CD14-positive monocyte (primary cell): ENCODE data around the gene DHRS3. TPM values are rescaled to one million over a fixed set of nuclear protein-coding genes. Genes with fewer than 3 reads are reported as not detected.

Experiments used
- DNase-seq, 3 donors: peaks; one replicate each; pipeline ENCODE4 v3.0.0-alpha.2; 2011 to 2022
- H2AFZ ChIP-seq: 2 replicates; pipeline ENCODE4 v1.6.0; 2012; ENCODE audit warnings: mild to moderate bottlenecking, low read depth, low read length, inconsistent platforms; ENCODE audit not compliant: insufficient read depth, poor library complexity, severe bottlenecking
- H3K27ac ChIP-seq, 2 donors: 1 replicate in 1 of 2; 2 replicates in 1 of 2; pipeline ENCODE4 v1.5.1; 2012 to 2013; ENCODE audit warnings: low read length in 2 of 2, control low read depth in 1 of 2, inconsistent platforms in 1 of 2, low read depth in 1 of 2, mild to moderate bottlenecking in 1 of 2
- H3K27me3 ChIP-seq, 2 donors: one replicate each; pipeline versions ENCODE4 v1.6.0 to v1.6.1; 2011 to 2013; ENCODE audit warnings: low read length in 2 of 2; ENCODE audit not compliant: control insufficient read depth in 2 of 2, insufficient read depth in 2 of 2
- H3K36me3 ChIP-seq, 2 donors: replicated peaks in 1 of 2; 1 replicate in 1 of 2; 2 replicates in 1 of 2; pipeline versions ENCODE4 v1.5.1 to v1.6.1; 2012 to 2013; ENCODE audit warnings: low read length in 2 of 2, control low read depth in 1 of 2, inconsistent platforms in 1 of 2, mild to moderate bottlenecking in 1 of 2; ENCODE audit not compliant: insufficient read depth in 2 of 2, control insufficient read depth in 1 of 2
- H3K4me1 ChIP-seq, 2 donors: 1 replicate in 1 of 2; 2 replicates in 1 of 2; pipeline versions ENCODE4 v1.5.1 to v1.6.1; 2012 to 2013; ENCODE audit warnings: low read length in 2 of 2, control low read depth in 1 of 2, inconsistent platforms in 1 of 2, mild to moderate bottlenecking in 1 of 2, moderate library complexity in 1 of 2; ENCODE audit not compliant: insufficient read depth in 2 of 2, control insufficient read depth in 1 of 2
- H3K4me2 ChIP-seq: replicated peaks from 2 replicates; pipeline ENCODE3; 2012; ENCODE audit warnings: low read length, moderate library complexity, mild to moderate bottlenecking; ENCODE audit not compliant: poor library complexity, severe bottlenecking; ENCODE audit errors: extremely low read depth
- H3K4me3 ChIP-seq, 3 experiments: fragments of 200-600 bp in 1 of 3; sonication (generic) in 1 of 3; replicated peaks in 1 of 3; 1 replicate in 2 of 3; 2 replicates in 1 of 3; pipeline ENCODE4 v1.5.1; 2011 to 2013; ENCODE audit warnings: low read length in 3 of 3, mild to moderate bottlenecking in 3 of 3, control low read depth in 2 of 3, low read depth in 2 of 3, inconsistent platforms in 1 of 3, moderate library complexity in 1 of 3
- H3K79me2 ChIP-seq: 2 replicates; pipeline ENCODE4 v1.6.0; 2012; ENCODE audit warnings: mild to moderate bottlenecking, control low read depth, inconsistent platforms, low read length, moderate library complexity; ENCODE audit not compliant: insufficient read depth
- H3K9ac ChIP-seq: 2 replicates; pipeline ENCODE4 v1.6.0; 2017; ENCODE audit warnings: low read length, mild to moderate bottlenecking; ENCODE audit not compliant: insufficient read depth, poor library complexity, severe bottlenecking
- H3K9me3 ChIP-seq, 2 donors: replicated peaks in 1 of 2; 1 replicate in 1 of 2; 2 replicates in 1 of 2; pipeline versions ENCODE4 v1.5.1 to v1.6.1; 2012 to 2013; ENCODE audit warnings: low read length in 2 of 2, control low read depth in 1 of 2; ENCODE audit not compliant: control insufficient read depth in 1 of 2, insufficient read depth in 1 of 2
- H4K20me1 ChIP-seq: 2 replicates; pipeline ENCODE4 v1.6.0; 2012; ENCODE audit warnings: mild to moderate bottlenecking, low read length, control low read depth, moderate library complexity; ENCODE audit not compliant: insufficient read depth
- H3K27ac Mint-ChIP-seq, 7 donors: one replicate each; pipeline ENCODE4 v1.8.0; 2020; ENCODE audit warnings: mild to moderate bottlenecking in 7 of 7, mixed read lengths in 7 of 7, moderate library complexity in 6 of 7, inconsistent platforms in 2 of 7
- H3K27me3 Mint-ChIP-seq, 3 donors: one replicate each; pipeline ENCODE4 v1.8.0; 2021 to 2022; ENCODE audit warnings: low read depth in 3 of 3, mild to moderate bottlenecking in 3 of 3, mixed read lengths in 3 of 3, moderate library complexity in 3 of 3, inconsistent platforms in 1 of 3
- H3K36me3 Mint-ChIP-seq, 2 donors: one replicate each; pipeline ENCODE4 v1.8.0; 2020; ENCODE audit warnings: mixed read lengths in 2 of 2, inconsistent platforms in 1 of 2, mild to moderate bottlenecking in 1 of 2
- H3K4me1 Mint-ChIP-seq: one replicate; pipeline ENCODE4 v1.8.0; 2020; ENCODE audit warnings: mild to moderate bottlenecking, mixed read lengths
- H3K4me3 Mint-ChIP-seq, 2 donors: one replicate each; pipeline ENCODE4 v1.8.0; 2020; ENCODE audit warnings: mild to moderate bottlenecking in 2 of 2, mixed read lengths in 2 of 2, moderate library complexity in 1 of 2
- H3K9me3 Mint-ChIP-seq, 7 donors: one replicate each; pipeline ENCODE4 v1.8.0; 2020 to 2022; ENCODE audit warnings: mixed read lengths in 7 of 7, mild to moderate bottlenecking in 6 of 7, moderate library complexity in 6 of 7, inconsistent platforms in 2 of 7
- CTCF ChIP-seq: fragments of 200-600 bp; IDR thresholded peaks from one replicate; pipeline ENCODE4 v1.8.0; 2022; ENCODE audit warnings: antibody characterized with exemption, mild to moderate bottlenecking
- WGBS: methylation state at CpG from one replicate; pipeline ENCODE4 v1.1.5; 2013; ENCODE audit warnings: missing lambda C conversion rate; ENCODE audit not compliant: insufficient coverage; 5-methylcytosine and 5-hydroxymethylcytosine counted together
- intact Hi-C, 2 donors: fragments of 100-400 bp; cut with micrococcal nuclease; formaldehyde crosslinking; loops; one replicate each; pipeline versions ENCODE4 v1.15.0 to v1.15.1; 2023
- polyA plus RNA-seq, 3 donors: library from polyadenylated mRNA; depleted of rRNA in 1 of 3; unstranded in 2 of 3; stranded (reverse) in 1 of 3; fragments of 300-500 nt in 2 of 3; fragments of >200 nt in 1 of 3; fragmentation: Illumina TruSeq in 2 of 3; gene quantifications; 1 replicate in 2 of 3; 2 replicates in 1 of 3; pipeline ENCODE4 v1.2.3, GENCODE V29; 2012 to 2021

Gene DHRS3
- polyA plus RNA-seq, 3 donors, result 0.23 to 0.59 (median 0.29) TPM

- peaks cover 0 to 5% (median 0%) of the 10 kb centered on the region in 3 donors for H3K27me3 Mint-ChIP-seq
- H3K9me3 ChIP-seq, result no peaks in the 10 kb centered on the region
- intact Hi-C loops, result no loop called here
- no peaks in the 10 kb centered on the region for H4K20me1 ChIP-seq
- H3K4me1 Mint-ChIP-seq, result peaks cover 24% of the 10 kb centered on the region
- H3K36me3 Mint-ChIP-seq, result peaks cover 0 to 2% of the 10 kb centered on the region in 2 donors
- no peaks in the 10 kb centered on the region for H3K79me2 ChIP-seq
- H3K27ac Mint-ChIP-seq, result no peak overlapping the region
- 94% methylated on average over 12 of the region's 16 CpGs for WGBS
- H2AFZ ChIP-seq, result no peak overlapping the region
- no peak overlapping the region for H3K4me2 ChIP-seq
- no peaks in the 10 kb centered on the region for H3K36me3 ChIP-seq
- H3K4me1 ChIP-seq, result peaks cover 11 to 15% of the 10 kb centered on the region in 2 donors
- no peak overlapping the region for H3K4me3 Mint-ChIP-seq
- no peak overlapping the region for H3K9ac ChIP-seq
- H3K27me3 ChIP-seq, result no peaks in the 10 kb centered on the region
- DNase-seq, result no peak
- TF ChIP-seq CTCF, result no peak
- H3K4me3 ChIP-seq, result no peak overlapping the region
- H3K9me3 Mint-ChIP-seq, result no peaks in the 10 kb centered on the region
- no peak overlapping the region for H3K27ac ChIP-seq
These were observed 90.4 kb downstream of the DHRS3 start for GRCh38 chr1:12527564-12527963.

- Histone ChIP-seq H3K9me3 (no peaks in the 10 kb centered on the region), H3K4me3 (no peak overlapping the region), H3K9ac (no peak overlapping the region), H4K20me1 (no peaks in the 10 kb centered on the region), H3K79me2 (no peaks in the 10 kb centered on the region), H3K4me2 (no peak overlapping the region), H3K4me1 (peaks cover 11 to 15% of the 10 kb centered on the region in 2 donors), H3K27ac (no peak overlapping the region), H3K27me3 (no peaks in the 10 kb centered on the region), H2AFZ (peak overlapping the region; percentile 36), H3K36me3 (no peaks in the 10 kb centered on the region)
- DNase-seq, result no peak
- Mint-ChIP-seq H3K27ac (peak overlapping the region in 4 of 7 donors; percentile 4 to 57 (median 44)), H3K36me3 (no peaks in the 10 kb centered on the region), H3K27me3 (peaks cover 0 to 4% (median 2%) of the 10 kb centered on the region in 3 donors), H3K4me1 (peaks cover 24% of the 10 kb centered on the region), H3K9me3 (no peaks in the 10 kb centered on the region), H3K4me3 (peak overlapping the region; percentile 6 to 41)
- 53% methylated on average over 5 of the region's 13 CpGs for WGBS
- intact Hi-C loops, result no loop called here
- TF ChIP-seq CTCF, result no peak
These were observed 92.5 kb downstream of the DHRS3 start for GRCh38 chr1:12525311-12526181.
